K562 (cell line): ENCODE results near the gene TLX2. TPM values are rescaled to one million over a fixed set of nuclear protein-coding genes. Genes with fewer than 3 reads are reported as not detected.

ENCODE experiments used
- ATF7 ChIP-seq: fragments of 450-650 bp; IDR thresholded peaks from 2 replicates; pipeline ENCODE4 v1.7.1; 2014; ENCODE audit warnings: mild to moderate bottlenecking, moderate library complexity
- BACH1 ChIP-seq: fragments of 200-800 bp; sonication (Bioruptor generic); IDR thresholded peaks from 2 replicates; pipeline ENCODE4 v1.6.1; 2016; ENCODE audit warnings: missing genetic modification characterization, missing compliant biosample characterization
- CSDE1 ChIP-seq, 2 experiments: fragments of 450-650 bp; IDR thresholded peaks; 2 replicates each; pipeline ENCODE4 v1.6.1; 2016; ENCODE audit warnings: mild to moderate bottlenecking in 1 of 2
- EGR1 ChIP-seq: fragments of 450-650 bp; conservative IDR thresholded peaks from 2 replicates; pipeline ENCODE4 v1.6.1; 2017; ENCODE audit warnings: mild to moderate bottlenecking
- EP400 ChIP-seq: fragments of 450-650 bp; IDR thresholded peaks from 2 replicates; pipeline ENCODE4 v1.6.1; 2017; ENCODE audit warnings: antibody characterized with exemption, mild to moderate bottlenecking, moderate library complexity
- HDAC2 ChIP-seq: fragments of 450-650 bp; IDR thresholded peaks from 2 replicates; pipeline ENCODE4 v1.6.1; 2016; ENCODE audit warnings: mild to moderate bottlenecking
- HDAC6 ChIP-seq: IDR thresholded peaks from 2 replicates; pipeline ENCODE4 v1.6.1; 2012; ENCODE audit warnings: low read depth, mild to moderate bottlenecking, control low read depth, inconsistent platforms, low read length, moderate library complexity
- HMG20B ChIP-seq: fragments of 250-450 bp; sonication (Bioruptor Pico); IDR thresholded peaks from 2 replicates; pipeline ENCODE4 v1.5.0; 2021; ENCODE audit warnings: mild to moderate bottlenecking
- KDM5B ChIP-seq: fragments of 200-600 bp; sonication (generic); IDR thresholded peaks from 2 replicates; pipeline ENCODE4 v1.6.1; 2012; ENCODE audit warnings: low read depth, mild to moderate bottlenecking, moderate library complexity, low read length, control low read depth, inconsistent platforms; ENCODE audit not compliant: insufficient replicate concordance
- MED1 ChIP-seq: sonication (generic); formaldehyde crosslinking; IDR thresholded peaks from 2 replicates; pipeline ENCODE4 v1.8.1; 2023; ENCODE audit warnings: missing genetic modification reagents, borderline replicate concordance
- NCOR1 ChIP-seq: fragments of 450-650 bp; IDR thresholded peaks from 2 replicates; pipeline ENCODE4 v1.6.1; 2016; ENCODE audit warnings: mild to moderate bottlenecking, moderate library complexity
- NFE2 ChIP-seq: IDR thresholded peaks from 2 replicates; pipeline ENCODE4 v1.6.1; 2014; ENCODE audit warnings: antibody characterized with exemption, low read depth
- POLR3A ChIP-seq: IDR thresholded peaks from 2 replicates; pipeline ENCODE4 v1.6.1; 2011; ENCODE audit warnings: borderline replicate concordance, mild to moderate bottlenecking, moderate library complexity; ENCODE audit not compliant: insufficient read length, insufficient read depth; ENCODE audit errors: extremely low read depth
- RB1 ChIP-seq: fragments of 450-650 bp; IDR thresholded peaks from 2 replicates; pipeline ENCODE4 v1.6.1; 2017; ENCODE audit warnings: low read depth, mild to moderate bottlenecking
- RBM17 ChIP-seq: fragments of 200-400 bp; formaldehyde crosslinking; IDR thresholded peaks from 2 replicates; pipeline ENCODE4 v1.6.1; 2017; ENCODE audit warnings: low read depth, mild to moderate bottlenecking, low read length, borderline replicate concordance
- SAFB2 ChIP-seq: fragments of 200-400 bp; formaldehyde crosslinking; IDR thresholded peaks from 2 replicates; pipeline ENCODE4 v1.6.1; 2018; ENCODE audit warnings: borderline replicate concordance, low read length, low read depth, moderate library complexity; ENCODE audit not compliant: severe bottlenecking
- SMAD4 ChIP-seq: fragments of 250-450 bp; sonication (Bioruptor Pico); conservative IDR thresholded peaks from 2 replicates; pipeline ENCODE4 v1.8.0; 2021; ENCODE audit warnings: inconsistent platforms, mild to moderate bottlenecking, moderate library complexity
- SRSF9 ChIP-seq: fragments of 200-400 bp; formaldehyde crosslinking; IDR thresholded peaks from 2 replicates; pipeline ENCODE4 v1.6.1; 2017; ENCODE audit warnings: low read depth, low read length, borderline replicate concordance
- SUPT5H ChIP-seq: fragments of 450-650 bp; IDR thresholded peaks from 2 replicates; pipeline ENCODE4 v1.6.1; 2016
- U2AF1 ChIP-seq: fragments of 200-400 bp; formaldehyde crosslinking; optimal IDR thresholded peaks from 2 replicates; pipeline ENCODE3; 2017; ENCODE audit warnings: mild to moderate bottlenecking, low read depth, low read length, moderate library complexity
- XRCC3 ChIP-seq: fragments of 450-650 bp; IDR thresholded peaks from 2 replicates; pipeline ENCODE4 v1.6.1; 2017; ENCODE audit warnings: mild to moderate bottlenecking, moderate library complexity
- polyA plus RNA-seq, 8 experiments: library from polyadenylated mRNA; depleted of rRNA in 4 of 8; stranded (reverse) in 5 of 8; unstranded in 3 of 8; fragments of >200 nt; fragmentation: Nextera tagmentation in 2 of 8; fragmentation: Illumina TruSeq in 1 of 8; extraction: Ambion mirVana in 2 of 8; extraction: Trizol in 1 of 8; gene quantifications; 2 replicates each; pipeline versions ENCODE4 v1.2.1 to v1.2.3, GENCODE V29; 2011 to 2014; ENCODE audit warnings: inconsistent platforms in 1 of 8, missing spikeins in 1 of 8
- total RNA-seq, 7 experiments: library from RNA; depleted of rRNA in 6 of 7; stranded (reverse); fragments of >200 nt in 6 of 7; fragmentation: Illumina TruSeq in 2 of 7; extraction: Trizol in 2 of 7; gene quantifications; 2 replicates each; pipeline versions ENCODE4 v1.2.1 to v1.2.3, GENCODE V29; 2011 to 2021; ENCODE audit warnings: low replicate concordance in 1 of 7
- TF ChIP-seq, protein P1 (sequence below): sonication (generic); formaldehyde crosslinking; IDR thresholded peaks from 2 replicates; pipeline ENCODE4 v1.8.1; 2023; ENCODE audit warnings: mild to moderate bottlenecking, missing genetic modification reagents
- TF ChIP-seq, protein P2 (sequence below), 2 experiments: fragments of 250-450 bp in 1 of 2; fragments of 450-650 bp in 1 of 2; sonication (Bioruptor Pico) in 1 of 2; IDR thresholded peaks; 2 replicates each; pipeline versions ENCODE4 v1.6.1 to v1.8.0; 2016 to 2021; ENCODE audit warnings: mild to moderate bottlenecking in 2 of 2, moderate library complexity in 2 of 2, missing compliant biosample characterization in 1 of 2, missing genetic modification characterization in 1 of 2
- TF ChIP-seq, protein P3 (sequence below): fragments of 250-450 bp; sonication (Bioruptor Pico); IDR thresholded peaks from 2 replicates; pipeline ENCODE4 v1.8.0; 2021; ENCODE audit warnings: moderate library complexity, mild to moderate bottlenecking, inconsistent platforms
- TF ChIP-seq, protein P4 (sequence below): sonication (generic); formaldehyde crosslinking; IDR thresholded peaks from 2 replicates; pipeline ENCODE4 v1.8.1; 2022; ENCODE audit warnings: missing genetic modification reagents

Gene TLX2
- total and polyA plus RNA-seq, 9 of the 15 experiments (the other 6 are each of a cell fraction or from before 2014, with no cell fraction given): not detected

DNA sequence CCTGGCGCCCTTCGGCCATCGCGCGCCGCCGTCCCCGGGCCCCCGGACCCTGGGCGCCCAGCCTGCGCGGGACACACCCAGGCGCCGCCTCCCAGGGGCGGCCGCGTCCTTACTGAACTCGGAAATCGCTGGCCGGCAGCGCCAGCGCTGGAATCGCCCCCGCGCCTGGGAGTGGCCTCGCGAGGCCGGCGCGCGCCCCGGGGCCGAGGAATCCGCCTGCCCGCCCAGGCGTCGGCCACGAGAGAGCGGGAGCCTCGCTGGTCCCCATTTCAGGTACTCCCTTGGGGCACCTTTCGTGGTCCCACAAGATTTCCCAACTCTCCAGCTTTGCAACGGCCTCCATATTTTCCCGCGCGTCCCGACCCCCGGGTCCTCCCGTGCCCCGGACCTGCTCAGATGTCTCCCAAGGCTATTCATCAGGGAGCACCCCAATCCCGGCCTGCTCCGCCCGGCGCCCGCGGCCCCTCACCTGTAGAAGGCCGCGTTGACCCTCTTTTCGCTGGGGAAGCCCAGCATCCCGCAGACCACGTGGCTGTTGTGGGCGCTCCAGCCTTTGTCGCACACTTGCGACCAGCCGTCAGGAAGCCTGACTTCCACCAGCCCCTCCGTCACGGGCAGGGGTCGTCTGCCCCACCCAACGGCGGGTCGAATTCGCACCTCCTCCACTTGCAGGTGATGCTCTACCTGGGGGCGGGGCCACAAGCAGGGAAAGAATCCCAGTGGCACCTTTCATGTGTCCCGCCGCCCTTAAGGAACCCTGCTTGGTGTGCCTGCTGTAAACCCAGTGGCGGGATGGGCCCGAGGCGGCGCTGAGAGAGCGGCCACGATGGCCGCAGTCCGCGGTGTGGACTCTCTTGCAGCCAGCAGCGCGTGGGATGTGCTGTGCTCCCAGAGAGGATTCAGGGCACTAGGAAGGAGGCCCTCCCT, 34.9 kb downstream of the TLX2 start (continued):
- TF ChIP-seq, protein P1, sequence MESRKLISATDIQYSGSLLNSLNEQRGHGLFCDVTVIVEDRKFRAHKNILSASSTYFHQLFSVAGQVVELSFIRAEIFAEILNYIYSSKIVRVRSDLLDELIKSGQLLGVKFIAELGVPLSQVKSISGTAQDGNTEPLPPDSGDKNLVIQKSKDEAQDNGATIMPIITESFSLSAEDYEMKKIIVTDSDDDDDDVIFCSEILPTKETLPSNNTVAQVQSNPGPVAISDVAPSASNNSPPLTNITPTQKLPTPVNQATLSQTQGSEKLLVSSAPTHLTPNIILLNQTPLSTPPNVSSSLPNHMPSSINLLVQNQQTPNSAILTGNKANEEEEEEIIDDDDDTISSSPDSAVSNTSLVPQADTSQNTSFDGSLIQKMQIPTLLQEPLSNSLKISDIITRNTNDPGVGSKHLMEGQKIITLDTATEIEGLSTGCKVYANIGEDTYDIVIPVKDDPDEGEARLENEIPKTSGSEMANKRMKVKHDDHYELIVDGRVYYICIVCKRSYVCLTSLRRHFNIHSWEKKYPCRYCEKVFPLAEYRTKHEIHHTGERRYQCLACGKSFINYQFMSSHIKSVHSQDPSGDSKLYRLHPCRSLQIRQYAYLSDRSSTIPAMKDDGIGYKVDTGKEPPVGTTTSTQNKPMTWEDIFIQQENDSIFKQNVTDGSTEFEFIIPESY (CRISPR knock-in tag): peak; percentile 96
- TF ChIP-seq RB1 (peak; percentile 86), RBM17 (no peak), SUPT5H (peak; percentile 60), U2AF1 (no peak), HDAC6 (no peak), XRCC3 (no peak), ATF7 (peak; percentile 51; the same call in 1 of the 2 replicates), EGR1 (peak; percentile 66), KDM5B (no peak), HDAC2 (no peak), MED1 (CRISPR knock-in tag) (no peak), SMAD4 (CRISPR knock-in tag) (peak; percentile 78), NCOR1 (no peak), BACH1 (no peak), EP400 (0 out of 2 replicates have a peak, but pooled peaks have one; percentile 20), SRSF9 (no peak), CSDE1 (IDR thresholded peaks at IDR 0.05) (no peak), POLR3A (no peak), SAFB2 (no peak), NFE2 (no peak), HMG20B (CRISPR knock-in tag) (no peak)
- TF ChIP-seq, protein P2, sequence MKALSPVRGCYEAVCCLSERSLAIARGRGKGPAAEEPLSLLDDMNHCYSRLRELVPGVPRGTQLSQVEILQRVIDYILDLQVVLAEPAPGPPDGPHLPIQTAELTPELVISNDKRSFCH (CRISPR knock-in tag; IDR thresholded peaks at IDR 0.05): no peak
- TF ChIP-seq, protein P2 (tag; IDR thresholded peaks at IDR 0.05): no peak
- TF ChIP-seq, protein P3, sequence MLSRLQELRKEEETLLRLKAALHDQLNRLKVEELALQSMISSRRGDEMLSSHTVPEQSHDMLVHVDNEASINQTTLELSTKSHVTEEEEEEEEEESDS (CRISPR knock-in tag): no peak
- TF ChIP-seq, protein P4, sequence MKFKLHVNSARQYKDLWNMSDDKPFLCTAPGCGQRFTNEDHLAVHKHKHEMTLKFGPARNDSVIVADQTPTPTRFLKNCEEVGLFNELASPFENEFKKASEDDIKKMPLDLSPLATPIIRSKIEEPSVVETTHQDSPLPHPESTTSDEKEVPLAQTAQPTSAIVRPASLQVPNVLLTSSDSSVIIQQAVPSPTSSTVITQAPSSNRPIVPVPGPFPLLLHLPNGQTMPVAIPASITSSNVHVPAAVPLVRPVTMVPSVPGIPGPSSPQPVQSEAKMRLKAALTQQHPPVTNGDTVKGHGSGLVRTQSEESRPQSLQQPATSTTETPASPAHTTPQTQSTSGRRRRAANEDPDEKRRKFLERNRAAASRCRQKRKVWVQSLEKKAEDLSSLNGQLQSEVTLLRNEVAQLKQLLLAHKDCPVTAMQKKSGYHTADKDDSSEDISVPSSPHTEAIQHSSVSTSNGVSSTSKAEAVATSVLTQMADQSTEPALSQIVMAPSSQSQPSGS (CRISPR knock-in tag): no peak
